Cardiac fibroblast (primary cell): ENCODE data around the gene KCNMA1.
A peak's percentile ranks its signal among the peaks of the same experiment; 100 is the strongest.

ENCODE experiments used
- DNase-seq, 2 donors: peaks; one replicate each; pipeline versions ENCODE4 v3.0.0 to v3.0.0-alpha.2; 2010; ENCODE audit warnings: low read depth in 2 of 2
- H3K4me3 ChIP-seq, 2 donors: replicated peaks in 1 of 2; 1 replicate in 1 of 2; 2 replicates in 1 of 2; pipeline ENCODE4 v1.5.1; 2011; ENCODE audit warnings: low read depth in 2 of 2, low read length in 2 of 2, mild to moderate bottlenecking in 2 of 2, moderate library complexity in 1 of 2
- CTCF ChIP-seq: IDR thresholded peaks from one replicate; pipeline ENCODE4 v1.5.1; 2011; ENCODE audit warnings: low read depth, mild to moderate bottlenecking, low read length, inconsistent platforms

The KCNMA1 gene

GRCh38 chr10:77381750-77382149, 255.9 kb downstream of the KCNMA1 start:
- no peak for TF ChIP-seq CTCF
- H3K4me3 ChIP-seq = no peak overlapping the region
- DNase-seq = no peak

GRCh38 chr10:77380723-77381122, 256.9 kb downstream of the KCNMA1 start:
- no peak for DNase-seq
- no peak overlapping the region for H3K4me3 ChIP-seq
- no peak for TF ChIP-seq CTCF

GRCh38 chr10:77380191-77380590, 257.4 kb downstream of the KCNMA1 start:
- TF ChIP-seq CTCF = no peak
- no peak for DNase-seq
- no peak overlapping the region for H3K4me3 ChIP-seq

- H3K4me3 ChIP-seq = no peak overlapping the region
- no peak for TF ChIP-seq CTCF
- DNase-seq = no peak
Measured at GRCh38 chr10:77378366-77379349, 258.9 kb downstream of the KCNMA1 start.

- no peak overlapping the region for H3K4me3 ChIP-seq
- DNase-seq = no peak
- TF ChIP-seq CTCF = no peak
Measured at GRCh38 chr10:77377678-77378352, 259.8 kb downstream of the KCNMA1 start.

GRCh38 chr10:77377034-77377433, 260.6 kb downstream of the KCNMA1 start:
- DNase-seq = peak in 1 of 2 donors; percentile 35
- no peak overlapping the region for H3K4me3 ChIP-seq
- TF ChIP-seq CTCF = no peak
